IMR-90 (cell line): ENCODE measurements around the gene SMC2. TPM values are rescaled to one million over a fixed set of nuclear protein-coding genes. Genes with fewer than 3 reads are reported as not detected.

Experiments used
- ATAC-seq: fragments of 200-7000 bp; cut with Tn5 transposase; 2 replicates; pipeline ENCODE4 v1.9.1; 2020; ENCODE audit warnings: low read depth, mild to moderate bottlenecking, moderate library complexity
- BruUV-seq: library from RNA; stranded (reverse); fragments of 400-500 nt; replicated peaks from 2 replicates; lab custom pipeline; 2021; lab: Mats Ljungman, UMichigan
- CTCF ChIA-PET: fragments of 300-600 bp; formaldehyde crosslinking; extraction: SDS; loops from one replicate; lab custom pipeline; 2021; ENCODE audit warnings: antibody characterized with exemption; lab: Yijun Ruan, JAX
- POLR2A ChIA-PET: fragments of 300-600 bp; sonication (Branson Sonifier 250); formaldehyde crosslinking; loops from one replicate; lab custom pipeline; 2022; ENCODE audit warnings: antibody characterized with exemption; ENCODE audit not compliant: unreplicated experiment; lab: Charles Lee
- DNase-seq: peaks from one replicate; pipeline ENCODE4 v3.0.0; 2013
- H2AFZ ChIP-seq: replicated peaks from 2 replicates; pipeline ENCODE3; 2013; ENCODE audit warnings: low read length, mild to moderate bottlenecking; ENCODE audit not compliant: poor library complexity
- H2AK5ac ChIP-seq: 2 replicates; pipeline ENCODE4 v1.6.1; 2013; ENCODE audit warnings: low read depth, low read length, inconsistent platforms
- H2AK9ac ChIP-seq: replicated peaks from 2 replicates; pipeline ENCODE3; 2013; ENCODE audit warnings: mild to moderate bottlenecking, low read depth, low read length, moderate library complexity; ENCODE audit not compliant: poor library complexity
- H2BK120ac ChIP-seq: 2 replicates; pipeline ENCODE4 v1.6.1; 2013; ENCODE audit warnings: low read depth, low read length, inconsistent platforms
- H2BK15ac ChIP-seq: 3 replicates; pipeline ENCODE4 v1.6.1; 2013; ENCODE audit warnings: low read depth, low read length, inconsistent platforms
- H2BK20ac ChIP-seq: 2 replicates; pipeline ENCODE4 v1.6.1; 2013; ENCODE audit warnings: low read depth, mild to moderate bottlenecking, inconsistent platforms, low read length, moderate library complexity
- H2BK5ac ChIP-seq: 2 replicates; pipeline ENCODE4 v1.6.1; 2013; ENCODE audit warnings: mild to moderate bottlenecking, low read depth, low read length, inconsistent platforms; ENCODE audit not compliant: poor library complexity, severe bottlenecking
- H3K14ac ChIP-seq: replicated peaks from 2 replicates; pipeline ENCODE4 v1.6.1; 2013; ENCODE audit warnings: low read depth, low read length, inconsistent platforms
- H3K18ac ChIP-seq: 2 replicates; pipeline ENCODE4 v1.6.1; 2013; ENCODE audit warnings: low read depth, low read length, control low read depth
- H3K23ac ChIP-seq: 2 replicates; pipeline ENCODE4 v1.6.1; 2013; ENCODE audit warnings: low read depth, low read length, inconsistent platforms
- H3K27ac ChIP-seq: 2 replicates; pipeline ENCODE4 v1.5.1; 2013; ENCODE audit warnings: mild to moderate bottlenecking, control low read depth, low read length; ENCODE audit not compliant: insufficient read depth
- H3K27me3 ChIP-seq: 2 replicates; pipeline ENCODE4 v1.6.1; 2013; ENCODE audit warnings: low read length; ENCODE audit not compliant: control insufficient read depth, insufficient read depth
- H3K36me3 ChIP-seq: 2 replicates; pipeline ENCODE4 v1.6.1; 2013; ENCODE audit warnings: low read length, mixed read lengths; ENCODE audit not compliant: control insufficient read depth, insufficient read depth
- H3K4ac ChIP-seq: 2 replicates; pipeline ENCODE4 v1.6.1; 2013; ENCODE audit warnings: low read depth, low read length, inconsistent platforms
- H3K4me1 ChIP-seq: 2 replicates; pipeline ENCODE4 v1.6.1; 2013; ENCODE audit warnings: low read length, mixed read lengths; ENCODE audit not compliant: control insufficient read depth, insufficient read depth
- H3K4me2 ChIP-seq: 2 replicates; pipeline ENCODE4 v1.6.1; 2013; ENCODE audit warnings: low read depth, mild to moderate bottlenecking, control low read depth, low read length, moderate library complexity
- H3K4me3 ChIP-seq: 2 replicates; pipeline ENCODE4 v1.5.1; 2013; ENCODE audit warnings: low read depth, mild to moderate bottlenecking, control low read depth, low read length, moderate library complexity; ENCODE audit not compliant: insufficient read depth
- H3K56ac ChIP-seq: 2 replicates; pipeline ENCODE4 v1.6.1; 2013; ENCODE audit warnings: low read length, inconsistent platforms; ENCODE audit not compliant: insufficient read depth; ENCODE audit errors: extremely low read depth
- H3K79me1 ChIP-seq, 2 experiments: 2 replicates each; pipeline ENCODE4 v1.6.1; 2013; ENCODE audit warnings: low read length in 2 of 2, inconsistent platforms in 1 of 2, low read depth in 1 of 2
- H3K9ac ChIP-seq: 2 replicates; pipeline ENCODE4 v1.6.1; 2013; ENCODE audit warnings: low read depth, low read length, control low read depth
- H3K9me1 ChIP-seq: 2 replicates; pipeline ENCODE4 v1.6.1; 2013; ENCODE audit warnings: low read length, inconsistent platforms; ENCODE audit not compliant: insufficient read depth
- H3K9me3 ChIP-seq: 2 replicates; pipeline ENCODE4 v1.6.1; 2013; ENCODE audit warnings: low read length; ENCODE audit not compliant: control insufficient read depth, insufficient read depth
- H4K20me1 ChIP-seq: 2 replicates; pipeline ENCODE4 v1.6.1; 2013; ENCODE audit warnings: low read length, inconsistent platforms; ENCODE audit not compliant: insufficient read depth
- H4K5ac ChIP-seq: 2 replicates; pipeline ENCODE4 v1.6.1; 2013; ENCODE audit warnings: mild to moderate bottlenecking, low read depth, low read length, control low read depth
- H4K8ac ChIP-seq, 2 experiments: 2 replicates each; pipeline ENCODE4 v1.6.1; 2013; ENCODE audit warnings: low read depth in 2 of 2, low read length in 2 of 2, control low read depth in 1 of 2, inconsistent platforms in 1 of 2
- H4K91ac ChIP-seq: 2 replicates; pipeline ENCODE4 v1.6.1; 2013; ENCODE audit warnings: low read depth, low read length, inconsistent platforms; ENCODE audit not compliant: insufficient read depth
- CEBPB ChIP-seq: IDR thresholded peaks from 2 replicates; pipeline ENCODE4 v1.6.1; 2012; ENCODE audit warnings: low read depth, low read length, improper control_type of control experiment
- CTCF ChIP-seq: conservative IDR thresholded peaks from 2 replicates; pipeline ENCODE4 v1.5.1; 2012; ENCODE audit warnings: mild to moderate bottlenecking, low read depth, low read length, improper control_type of control experiment
- ELK1 ChIP-seq: fragments of 150-350 bp; IDR thresholded peaks from 2 replicates; pipeline ENCODE4 v1.6.1; 2016; ENCODE audit warnings: low read depth, mild to moderate bottlenecking, low read length, moderate library complexity, borderline replicate concordance
- FOS ChIP-seq: fragments of 150-350 bp; IDR thresholded peaks from 2 replicates; pipeline ENCODE4 v1.6.1; 2016; ENCODE audit warnings: low read depth, low read length
- MAFK ChIP-seq: IDR thresholded peaks from 2 replicates; pipeline ENCODE4 v1.6.1; 2012; ENCODE audit warnings: low read depth, low read length, improper control_type of control experiment
- MAZ ChIP-seq: IDR thresholded peaks from 2 replicates; pipeline ENCODE4 v1.6.1; 2012; ENCODE audit warnings: low read depth, mild to moderate bottlenecking, low read length, improper control_type of control experiment, moderate library complexity, borderline replicate concordance
- MXI1 ChIP-seq: IDR thresholded peaks from 2 replicates; pipeline ENCODE4 v1.6.1; 2012; ENCODE audit warnings: low read depth, mild to moderate bottlenecking, low read length, moderate library complexity, borderline replicate concordance
- NFE2L2 ChIP-seq: fragments of 150-350 bp; IDR thresholded peaks from 2 replicates; pipeline ENCODE4 v1.6.1; 2016; ENCODE audit warnings: low read depth, mild to moderate bottlenecking, low read length
- POLR2A ChIP-seq: IDR thresholded peaks from 2 replicates; pipeline ENCODE4 v1.6.1; 2012; ENCODE audit warnings: mild to moderate bottlenecking, low read depth, low read length
- RAD21 ChIP-seq: IDR thresholded peaks from 2 replicates; pipeline ENCODE4 v1.6.1; 2012; ENCODE audit warnings: low read length, improper control_type of control experiment
- RCOR1 ChIP-seq: IDR thresholded peaks from 2 replicates; pipeline ENCODE4 v1.6.1; 2012; ENCODE audit warnings: mild to moderate bottlenecking, low read length, improper control_type of control experiment; ENCODE audit not compliant: insufficient replicate concordance
- RFX5 ChIP-seq: IDR thresholded peaks from 2 replicates; pipeline ENCODE4 v1.8.0; 2012; ENCODE audit warnings: low read depth, mild to moderate bottlenecking, low read length, moderate library complexity
- SMC3 ChIP-seq: fragments of 150-350 bp; IDR thresholded peaks from 2 replicates; pipeline ENCODE4 v1.6.1; 2016; ENCODE audit warnings: low read depth, mild to moderate bottlenecking, antibody characterized with exemption, low read length, moderate library complexity
- USF2 ChIP-seq: fragments of 150-350 bp; IDR thresholded peaks from 2 replicates; pipeline ENCODE4 v1.6.1; 2017; ENCODE audit warnings: mild to moderate bottlenecking, antibody characterized with exemption, low read length, low read depth
- WGBS, 2 experiments: methylation state at CpG; one replicate each; pipeline versions ENCODE4 v1.1.5 to v1.1.7; 2013; ENCODE audit warnings: missing lambda C conversion rate in 2 of 2; ENCODE audit not compliant: insufficient read length in 1 of 2; ENCODE audit errors: extremely low coverage in 2 of 2; 5-methylcytosine and 5-hydroxymethylcytosine counted together
- dilution Hi-C: fragments of 300-500 bp; cut with HindIII; formaldehyde crosslinking; loops from one replicate; pipeline ENCODE4 v1.14.3; 2018; ENCODE audit warnings: low sequenced_read_pairs; ENCODE audit not compliant: unreplicated experiment
- in situ Hi-C: fragments of 300-500 bp; cut with MboI; formaldehyde crosslinking; loops from 3 replicates; pipeline ENCODE4 v1.14.3; 2019; ENCODE audit warnings: low sequenced_read_pairs, inconsistent platforms, mixed read lengths
- intact Hi-C: fragments of 100-400 bp; cut with micrococcal nuclease; formaldehyde crosslinking; loops from 2 replicates; pipeline ENCODE4 v1.10.0; 2022
- polyA plus RNA-seq, 3 experiments: library from polyadenylated mRNA; depleted of rRNA; stranded (reverse); fragments of >200 nt; gene quantifications; 2 replicates each; pipeline ENCODE4 v1.2.3, GENCODE V29; 2012; ENCODE audit warnings: low replicate concordance in 1 of 3
- total RNA-seq: library from RNA; depleted of rRNA; stranded (reverse); fragments of >200 nt; gene quantifications from 2 replicates; pipeline ENCODE4 v1.2.3, GENCODE V29; 2012

SMC2 gene
- total and polyA plus RNA-seq, 2 of the 4 experiments (the other 2 are of a cell fraction) = 4.9 to 12.4 TPM

GRCh38 chr9:104099630-104100029 lies 5.5 kb downstream of the SMC2 start:
- H4K91ac ChIP-seq = no peak overlapping the region
- H2BK5ac ChIP-seq = no peak overlapping the region
- H3K9me1 ChIP-seq = no peaks in the 10 kb centered on the region
- no peaks in the 10 kb centered on the region for H3K9me3 ChIP-seq
- no peak overlapping the region for H4K5ac ChIP-seq
- no peak overlapping the region for H2BK20ac ChIP-seq
- no peak overlapping the region for H3K4me2 ChIP-seq
- H2AK9ac ChIP-seq = no peak overlapping the region
- no peak for ATAC-seq
- dilution Hi-C loops (no loop called here), in situ Hi-C loops (no loop called here), intact Hi-C loops (no loop called here)
- peaks cover 9 to 10% of the 10 kb centered on the region in 2 experiments for H3K79me1 ChIP-seq
- no peak overlapping the region for H3K18ac ChIP-seq
- no TSS peak for BruUV-seq
- H2AFZ ChIP-seq = no peak overlapping the region
- no CpG with 5 or more reads among the region's 1 CpG for WGBS, 2 experiments
- no peak overlapping the region for H3K23ac ChIP-seq
- H3K36me3 ChIP-seq = peaks cover 5% of the 10 kb centered on the region
- no peak overlapping the region for H3K27ac ChIP-seq
- H3K27me3 ChIP-seq = no peaks in the 10 kb centered on the region
- CTCF ChIA-PET = no interaction called here
- no peak overlapping the region for H3K4me3 ChIP-seq
- H3K9ac ChIP-seq = no peak overlapping the region
- POLR2A ChIA-PET = no interaction called here
- no peak overlapping the region for H3K14ac ChIP-seq
- no peak overlapping the region for H3K4ac ChIP-seq
- H4K8ac ChIP-seq = no peak overlapping the region
- TF ChIP-seq RFX5 = no peak
- TF ChIP-seq RCOR1 = no peak
- no peak for TF ChIP-seq MXI1
- no peak for TF ChIP-seq RAD21
- TF ChIP-seq CTCF = no peak
- no peak for TF ChIP-seq NFE2L2
- no peak for TF ChIP-seq POLR2A
- no peak for TF ChIP-seq CEBPB
- TF ChIP-seq SMC3 = no peak
- TF ChIP-seq MAFK = no peak
- TF ChIP-seq MAZ = no peak
- no peak for TF ChIP-seq ELK1
- TF ChIP-seq USF2 = no peak
- TF ChIP-seq FOS = no peak
- H2BK15ac ChIP-seq = no peak overlapping the region
- no peaks in the 10 kb centered on the region for H4K20me1 ChIP-seq
- H3K56ac ChIP-seq = no peak overlapping the region
- no peaks in the 10 kb centered on the region for H3K4me1 ChIP-seq
- H2AK5ac ChIP-seq = no peak overlapping the region
- DNase-seq = no peak
- no peak overlapping the region for H2BK120ac ChIP-seq
